GM18526 (cell line): ENCODE measurements around the gene SRBD1.
A peak's percentile ranks its signal among the peaks of the same experiment; 100 is the strongest.

Source experiments
- POLR2A ChIP-seq: IDR thresholded peaks from 3 replicates; pipeline ENCODE4 v1.6.1; 2011; ENCODE audit not compliant: insufficient read length; ENCODE audit errors: extremely low read depth

SRBD1 gene

GRCh38 chr2:45616658-45617411, 5.8 kb upstream of the SRBD1 start:
- TF ChIP-seq POLR2A = no peak

GRCh38 chr2:45614871-45615415, 3.9 kb upstream of the SRBD1 start:
- no peak for TF ChIP-seq POLR2A

GRCh38 chr2:45614330-45614729, 3.3 kb upstream of the SRBD1 start:
- no peak for TF ChIP-seq POLR2A

GRCh38 chr2:45612731-45613130, 1.7 kb upstream of the SRBD1 start:
- no peak for TF ChIP-seq POLR2A

- TF ChIP-seq POLR2A = no peak
Measured at GRCh38 chr2:45612285-45612684, 1.2 kb upstream of the SRBD1 start.

- peak; percentile 33 for TF ChIP-seq POLR2A
Measured at GRCh38 chr2:45610281-45611019, 617 bp downstream of the SRBD1 start.

GRCh38 chr2:45607701-45608100, 3.4 kb downstream of the SRBD1 start:
- TF ChIP-seq POLR2A = no peak

GRCh38 chr2:45606796-45607195, 4.3 kb downstream of the SRBD1 start:
- TF ChIP-seq POLR2A = no peak

GRCh38 chr2:45605116-45605515, 6.0 kb downstream of the SRBD1 start:
- TF ChIP-seq POLR2A = no peak

GRCh38 chr2:45602624-45603023, 8.4 kb downstream of the SRBD1 start:
- TF ChIP-seq POLR2A = no peak

- TF ChIP-seq POLR2A = no peak
Measured at GRCh38 chr2:45598545-45598944, 12.5 kb downstream of the SRBD1 start.

- TF ChIP-seq POLR2A = no peak
Measured at GRCh38 chr2:45596761-45597160, 14.3 kb downstream of the SRBD1 start.

- no peak for TF ChIP-seq POLR2A
Measured at GRCh38 chr2:45595721-45596435, 15.2 kb downstream of the SRBD1 start.

- no peak for TF ChIP-seq POLR2A
Measured at GRCh38 chr2:45591073-45591472, 20.0 kb downstream of the SRBD1 start.

- TF ChIP-seq POLR2A = no peak
Measured at GRCh38 chr2:45588158-45588829, 22.8 kb downstream of the SRBD1 start.
